GM23338 (cell line): Measurements from ENCODE around the gene STT3B. TPM values are rescaled to one million over a fixed set of nuclear protein-coding genes. Genes with fewer than 3 reads are reported as not detected.

Experiments used
- ATAC-seq: fragments of 200-7000 bp; cut with Tn5 transposase; 3 replicates; pipeline ENCODE4 v1.9.1; 2020
- DNase-seq: peaks from one replicate; pipeline ENCODE4 v3.0.0-alpha.2; 2015; ENCODE audit warnings: low spot score
- H2AFZ ChIP-seq: fragments of 200-600 bp; sonication (generic); 2 replicates; pipeline ENCODE4 v1.8.0; 2016; ENCODE audit warnings: antibody characterized with exemption, mild to moderate bottlenecking, moderate library complexity
- H3F3A ChIP-seq: fragments of 200-600 bp; sonication (generic); replicated peaks from 2 replicates; pipeline ENCODE4 v1.8.0; 2017; ENCODE audit warnings: antibody characterized with exemption, mixed run types, low read depth
- H3K27ac ChIP-seq: fragments of 200-600 bp; sonication (generic); 2 replicates; pipeline ENCODE4 v1.6.1; 2016; ENCODE audit warnings: low read depth
- H3K27me3 ChIP-seq: fragments of 200-600 bp; sonication (generic); 2 replicates; pipeline ENCODE4 v1.8.0; 2016; ENCODE audit warnings: mild to moderate bottlenecking, mixed run types, moderate library complexity; ENCODE audit not compliant: insufficient read depth
- H3K36me3 ChIP-seq: fragments of 200-600 bp; sonication (generic); 2 replicates; pipeline ENCODE4 v1.8.0; 2016; ENCODE audit warnings: mild to moderate bottlenecking; ENCODE audit not compliant: insufficient read depth
- H3K4me1 ChIP-seq: fragments of 200-600 bp; sonication (generic); 2 replicates; pipeline ENCODE4 v1.8.0; 2016; ENCODE audit warnings: mild to moderate bottlenecking, moderate library complexity; ENCODE audit not compliant: insufficient read depth
- H3K4me2 ChIP-seq: fragments of 200-600 bp; sonication (generic); 2 replicates; pipeline ENCODE4 v1.7.1; 2017; ENCODE audit warnings: mixed run types
- H3K4me3 ChIP-seq: fragments of 200-600 bp; sonication (generic); 2 replicates; pipeline ENCODE4 v1.6.1; 2016; ENCODE audit warnings: mixed run types
- H3K79me2 ChIP-seq: fragments of 200-600 bp; sonication (generic); replicated peaks from 2 replicates; pipeline ENCODE4 v1.8.0; 2017; ENCODE audit warnings: mild to moderate bottlenecking; ENCODE audit not compliant: insufficient read depth
- H3K9me2 ChIP-seq: fragments of 200-600 bp; sonication (generic); 2 replicates; pipeline ENCODE4 v1.8.0; 2017; ENCODE audit not compliant: insufficient read depth
- H4K20me1 ChIP-seq: fragments of 200-600 bp; sonication (generic); replicated peaks from 2 replicates; pipeline ENCODE4 v1.8.0; 2017; ENCODE audit warnings: mild to moderate bottlenecking; ENCODE audit not compliant: insufficient read depth
- H3K27ac Mint-ChIP-seq: 2 replicates; pipeline ENCODE4 v1.8.0; 2020; ENCODE audit warnings: inconsistent platforms, mild to moderate bottlenecking, moderate library complexity, mixed read lengths
- H3K27me3 Mint-ChIP-seq: 3 replicates; pipeline ENCODE4 v1.8.0; 2022; ENCODE audit warnings: low read depth, mild to moderate bottlenecking, moderate library complexity, mixed read lengths, inconsistent platforms; ENCODE audit not compliant: insufficient read depth, poor library complexity
- H3K36me3 Mint-ChIP-seq: 3 replicates; pipeline ENCODE4 v1.8.0; 2021; ENCODE audit warnings: low read depth, mild to moderate bottlenecking, inconsistent platforms, moderate library complexity, mixed read lengths
- H3K4me1 Mint-ChIP-seq: 3 replicates; pipeline ENCODE4 v1.8.0; 2020; ENCODE audit warnings: mild to moderate bottlenecking, inconsistent platforms, mixed read lengths
- H3K4me3 Mint-ChIP-seq: 3 replicates; pipeline ENCODE4 v1.8.0; 2021; ENCODE audit warnings: moderate library complexity, mild to moderate bottlenecking, inconsistent platforms, mixed read lengths
- H3K9me3 Mint-ChIP-seq: 3 replicates; pipeline ENCODE4 v1.8.0; 2020; ENCODE audit warnings: moderate library complexity, mild to moderate bottlenecking, inconsistent platforms, mixed read lengths
- CREB1 ChIP-seq: fragments of 250-450 bp; sonication (Bioruptor Pico); IDR thresholded peaks from 2 replicates; pipeline ENCODE4 v1.5.0; 2020; ENCODE audit warnings: low read depth, mild to moderate bottlenecking, moderate library complexity
- ETS1 ChIP-seq: IDR thresholded peaks from 2 replicates; pipeline ENCODE4 v1.6.1; 2016; ENCODE audit warnings: antibody characterized with exemption
- EZH2 ChIP-seq: fragments of 200-600 bp; sonication (generic); IDR thresholded peaks from one replicate; pipeline ENCODE4 v1.8.0; 2017; ENCODE audit warnings: antibody characterized with exemption, mild to moderate bottlenecking, low read depth; ENCODE audit not compliant: unreplicated experiment
- EZH2phosphoT487 ChIP-seq: fragments of 200-600 bp; sonication (generic); IDR thresholded peaks from one replicate; pipeline ENCODE4 v1.8.1; 2018; ENCODE audit warnings: antibody characterized with exemption; ENCODE audit not compliant: unreplicated experiment
- JUNB ChIP-seq: IDR thresholded peaks from one replicate; pipeline ENCODE4 v1.6.1; 2016; ENCODE audit warnings: antibody characterized with exemption; ENCODE audit not compliant: unreplicated experiment
- POLR2AphosphoS5 ChIP-seq: IDR thresholded peaks from 2 replicates; pipeline ENCODE4 v1.6.1; 2016; ENCODE audit warnings: antibody characterized with exemption, low read depth
- STAT1 ChIP-seq: IDR thresholded peaks from one replicate; pipeline ENCODE4 v1.6.1; 2016; ENCODE audit warnings: antibody characterized with exemption; ENCODE audit not compliant: unreplicated experiment
- ZNF114 ChIP-seq: fragments of 250-450 bp; sonication (Bioruptor Pico); IDR thresholded peaks from 2 replicates; pipeline ENCODE4 v1.5.0; 2020; ENCODE audit warnings: mild to moderate bottlenecking, moderate library complexity
- ZNF331 ChIP-seq: fragments of 250-450 bp; sonication (Bioruptor Pico); IDR thresholded peaks from 2 replicates; pipeline ENCODE4 v1.5.0; 2020; ENCODE audit warnings: low read depth, mild to moderate bottlenecking, moderate library complexity
- ZNF462 ChIP-seq: fragments of 250-450 bp; sonication (Bioruptor Pico); IDR thresholded peaks from 2 replicates; pipeline ENCODE4 v1.5.0; 2020; ENCODE audit warnings: mild to moderate bottlenecking, moderate library complexity
- polyA plus RNA-seq: library from polyadenylated mRNA; unstranded; fragments of >200 nt; fragmentation: Nextera tagmentation; extraction: Ambion mirVana; gene quantifications from 2 replicates; pipeline ENCODE4 v1.2.1, GENCODE V29; 2016
- total RNA-seq: library from RNA; depleted of rRNA; stranded (reverse); fragments of >200 nt; shearing (Covaris generic); gene quantifications from 2 replicates; pipeline ENCODE4 v1.2.3, GENCODE V29; 2014

Gene STT3B
- total and polyA plus RNA-seq, 2 experiments from 2014 or later, result 44.1 to 167 TPM

- no peak for TF ChIP-seq ZNF462 (CRISPR knock-in tag)
- TF ChIP-seq ETS1, result no peak
- no peak for TF ChIP-seq EZH2
Observed at GRCh38 chr3:31542246-31542645, 9.5 kb downstream of the STT3B start (continued).

DNA sequence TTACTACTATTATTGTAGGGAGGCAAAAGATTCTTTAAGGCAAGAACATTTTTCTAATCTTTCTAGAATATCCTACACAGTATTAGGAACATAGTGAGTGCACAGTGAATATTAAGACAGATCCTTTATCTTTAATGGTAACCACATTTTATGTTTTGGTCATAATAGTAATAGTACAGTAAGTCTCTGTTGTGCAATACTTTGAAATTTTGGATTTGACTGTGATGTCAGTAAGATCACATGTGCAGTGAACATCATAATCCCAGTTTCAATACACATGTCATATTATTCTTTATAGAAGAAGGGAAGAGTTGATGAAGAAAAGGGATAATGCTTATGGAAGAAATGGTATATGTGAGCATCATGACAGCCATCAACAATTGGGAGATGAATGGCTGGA lies 10.7 kb downstream of the STT3B start:
- no peak overlapping the region for H2AFZ ChIP-seq
- no peak overlapping the region for H3K4me3 ChIP-seq
- Mint-ChIP-seq H3K36me3 (0 out of 3 replicates have a peak, but pooled peaks cover 5% of the 10 kb centered on the region), H3K27ac (no peak overlapping the region), H3K4me1 (peaks cover 57% of the 10 kb centered on the region), H3K9me3 (no peaks in the 10 kb centered on the region), H3K27me3 (no peaks in the 10 kb centered on the region), H3K4me3 (no peak overlapping the region)
- peaks cover 100% of the 10 kb centered on the region for H3K79me2 ChIP-seq
- no peak overlapping the region for H3K4me2 ChIP-seq
- no peak for DNase-seq
- no peaks in the 10 kb centered on the region for H3K36me3 ChIP-seq
- no peaks in the 10 kb centered on the region for H3F3A ChIP-seq
- H4K20me1 ChIP-seq, result peaks cover 36% of the 10 kb centered on the region
- ATAC-seq, result no peak
- no peak for TF ChIP-seq EZH2
- TF ChIP-seq STAT1, result no peak
- no peak for TF ChIP-seq ZNF331
- TF ChIP-seq CREB1, result no peak
- no peak for TF ChIP-seq EZH2phosphoT487
- TF ChIP-seq JUNB, result no peak
- TF ChIP-seq POLR2AphosphoS5, result no peak
- TF ChIP-seq ZNF114 (CRISPR knock-in tag), result no peak
- TF ChIP-seq ZNF462 (CRISPR knock-in tag), result no peak
- H3K4me1 ChIP-seq, result peaks cover 33% of the 10 kb centered on the region
- H3K27ac ChIP-seq, result no peak overlapping the region
- no peaks in the 10 kb centered on the region for H3K9me2 ChIP-seq
- H3K27me3 ChIP-seq, result no peaks in the 10 kb centered on the region
